Measurements from ENCODE around the gene TSPEAR.
"Not testable (repeated sequence)": the region's sequence is repeated elsewhere in the genome, so short reads cannot be mapped to it uniquely, and the experiment has no call there.

GRCh38 chr21:44558329-44558675 is 153.1 kb downstream of the TSPEAR start:
- TF ChIP-seq FOXK1 (CRISPR knock-in tag; IDR thresholded peaks at IDR 0.05); ESRRA (CRISPR knock-in tag; IDR thresholded peaks at IDR 0.05; ENCODE audit: borderline replicate concordance); TCF7 (CRISPR knock-in tag; IDR thresholded peaks at IDR 0.05; ENCODE audit: low read depth); IRF2 (CRISPR knock-in tag; IDR thresholded peaks at IDR 0.05; ENCODE audit: borderline replicate concordance, low read depth): not testable (repeated sequence)
- TF ChIP-seq, protein P1, sequence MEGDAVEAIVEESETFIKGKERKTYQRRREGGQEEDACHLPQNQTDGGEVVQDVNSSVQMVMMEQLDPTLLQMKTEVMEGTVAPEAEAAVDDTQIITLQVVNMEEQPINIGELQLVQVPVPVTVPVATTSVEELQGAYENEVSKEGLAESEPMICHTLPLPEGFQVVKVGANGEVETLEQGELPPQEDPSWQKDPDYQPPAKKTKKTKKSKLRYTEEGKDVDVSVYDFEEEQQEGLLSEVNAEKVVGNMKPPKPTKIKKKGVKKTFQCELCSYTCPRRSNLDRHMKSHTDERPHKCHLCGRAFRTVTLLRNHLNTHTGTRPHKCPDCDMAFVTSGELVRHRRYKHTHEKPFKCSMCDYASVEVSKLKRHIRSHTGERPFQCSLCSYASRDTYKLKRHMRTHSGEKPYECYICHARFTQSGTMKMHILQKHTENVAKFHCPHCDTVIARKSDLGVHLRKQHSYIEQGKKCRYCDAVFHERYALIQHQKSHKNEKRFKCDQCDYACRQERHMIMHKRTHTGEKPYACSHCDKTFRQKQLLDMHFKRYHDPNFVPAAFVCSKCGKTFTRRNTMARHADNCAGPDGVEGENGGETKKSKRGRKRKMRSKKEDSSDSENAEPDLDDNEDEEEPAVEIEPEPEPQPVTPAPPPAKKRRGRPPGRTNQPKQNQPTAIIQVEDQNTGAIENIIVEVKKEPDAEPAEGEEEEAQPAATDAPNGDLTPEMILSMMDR (IDR thresholded peaks at IDR 0.05) = not testable (repeated sequence)
